Stomach (tissue), 4 donors: ENCODE results near the gene RASSF5.

Experiments used
- EP300 ChIP-seq: sonication (generic); formaldehyde crosslinking; IDR thresholded peaks from one replicate; pipeline ENCODE4 v1.6.1; 2017; ENCODE audit warnings: antibody characterized with exemption
- POLR2A ChIP-seq, 4 donors: fragments of 450-650 bp; IDR thresholded peaks; one replicate each; pipeline ENCODE4 v1.6.1; 2016; ENCODE audit warnings: antibody characterized with exemption in 4 of 4, control low read depth in 2 of 4, mild to moderate bottlenecking in 1 of 4, moderate library complexity in 1 of 4
- TF ChIP-seq, protein P1 (sequence below), 7 experiments: fragments of 450-650 bp in 4 of 7; fragments of 200-600 bp in 3 of 7; sonication (generic) in 3 of 7; IDR thresholded peaks; one replicate each; pipeline ENCODE4 v1.5.1; 2016 to 2019; ENCODE audit warnings: antibody characterized with exemption in 7 of 7, control low read depth in 2 of 7, mild to moderate bottlenecking in 1 of 7

DNA sequence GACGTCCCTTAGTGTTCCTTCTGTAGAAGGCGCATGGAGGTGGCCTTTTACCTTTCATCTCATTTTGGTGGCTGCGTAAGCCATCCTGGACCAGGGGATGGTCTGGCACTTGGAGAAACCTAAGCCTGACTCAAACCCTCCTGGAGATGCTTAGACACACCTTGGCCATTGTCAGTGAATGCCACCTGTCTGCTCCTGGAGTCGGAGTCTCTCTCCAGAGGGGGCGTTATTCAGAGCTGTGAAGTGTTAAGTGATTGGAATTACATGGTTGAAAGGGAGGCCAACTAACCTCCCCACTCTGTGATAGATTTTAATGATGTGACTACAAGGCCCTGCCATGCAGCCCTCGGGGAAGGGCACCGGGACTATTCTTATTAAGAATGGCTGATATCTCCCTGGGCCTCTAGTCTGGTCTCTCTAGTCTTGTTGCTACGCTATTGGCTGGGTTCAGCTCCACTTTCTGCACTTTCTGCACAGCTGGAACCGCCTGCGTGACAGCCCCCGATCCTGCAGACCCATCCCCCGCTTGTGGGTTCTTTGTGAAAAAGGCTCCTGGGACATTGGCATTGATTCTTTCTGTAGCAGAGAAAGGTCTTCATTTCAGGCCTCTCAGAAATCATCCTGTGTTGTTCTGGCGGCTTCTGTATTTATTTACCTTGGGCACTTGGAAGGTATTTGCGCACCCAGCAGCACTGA is 4.2 kb downstream of the RASSF5 start:
- no peak for TF ChIP-seq EP300
- TF ChIP-seq, protein P1, sequence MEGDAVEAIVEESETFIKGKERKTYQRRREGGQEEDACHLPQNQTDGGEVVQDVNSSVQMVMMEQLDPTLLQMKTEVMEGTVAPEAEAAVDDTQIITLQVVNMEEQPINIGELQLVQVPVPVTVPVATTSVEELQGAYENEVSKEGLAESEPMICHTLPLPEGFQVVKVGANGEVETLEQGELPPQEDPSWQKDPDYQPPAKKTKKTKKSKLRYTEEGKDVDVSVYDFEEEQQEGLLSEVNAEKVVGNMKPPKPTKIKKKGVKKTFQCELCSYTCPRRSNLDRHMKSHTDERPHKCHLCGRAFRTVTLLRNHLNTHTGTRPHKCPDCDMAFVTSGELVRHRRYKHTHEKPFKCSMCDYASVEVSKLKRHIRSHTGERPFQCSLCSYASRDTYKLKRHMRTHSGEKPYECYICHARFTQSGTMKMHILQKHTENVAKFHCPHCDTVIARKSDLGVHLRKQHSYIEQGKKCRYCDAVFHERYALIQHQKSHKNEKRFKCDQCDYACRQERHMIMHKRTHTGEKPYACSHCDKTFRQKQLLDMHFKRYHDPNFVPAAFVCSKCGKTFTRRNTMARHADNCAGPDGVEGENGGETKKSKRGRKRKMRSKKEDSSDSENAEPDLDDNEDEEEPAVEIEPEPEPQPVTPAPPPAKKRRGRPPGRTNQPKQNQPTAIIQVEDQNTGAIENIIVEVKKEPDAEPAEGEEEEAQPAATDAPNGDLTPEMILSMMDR (IDR thresholded peaks at IDR 0.05), result no peak
- no peak for TF ChIP-seq POLR2A (IDR thresholded peaks at IDR 0.05)
